ENCODE results near the gene APOL2.
"Not testable (repeated sequence)": the region's sequence is repeated elsewhere in the genome, so short reads cannot be mapped to it uniquely, and the experiment has no call there.

APOL2 gene

DNA sequence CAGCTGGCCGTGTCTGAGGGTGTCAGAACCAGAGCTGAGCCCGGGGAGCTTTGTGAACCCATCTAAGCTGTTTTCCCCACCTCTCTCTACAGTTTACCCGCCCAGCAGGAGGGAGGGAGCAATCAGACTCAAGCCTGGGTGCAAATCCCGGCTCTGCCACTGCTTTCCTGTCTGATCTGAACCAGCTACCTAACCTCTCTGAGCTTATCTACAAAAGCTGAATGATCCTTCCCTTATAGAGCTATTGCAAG is 252 bp downstream of the APOL2 start:
- no peak for DNase-seq (ENCODE audit: low spot score)

DNA sequence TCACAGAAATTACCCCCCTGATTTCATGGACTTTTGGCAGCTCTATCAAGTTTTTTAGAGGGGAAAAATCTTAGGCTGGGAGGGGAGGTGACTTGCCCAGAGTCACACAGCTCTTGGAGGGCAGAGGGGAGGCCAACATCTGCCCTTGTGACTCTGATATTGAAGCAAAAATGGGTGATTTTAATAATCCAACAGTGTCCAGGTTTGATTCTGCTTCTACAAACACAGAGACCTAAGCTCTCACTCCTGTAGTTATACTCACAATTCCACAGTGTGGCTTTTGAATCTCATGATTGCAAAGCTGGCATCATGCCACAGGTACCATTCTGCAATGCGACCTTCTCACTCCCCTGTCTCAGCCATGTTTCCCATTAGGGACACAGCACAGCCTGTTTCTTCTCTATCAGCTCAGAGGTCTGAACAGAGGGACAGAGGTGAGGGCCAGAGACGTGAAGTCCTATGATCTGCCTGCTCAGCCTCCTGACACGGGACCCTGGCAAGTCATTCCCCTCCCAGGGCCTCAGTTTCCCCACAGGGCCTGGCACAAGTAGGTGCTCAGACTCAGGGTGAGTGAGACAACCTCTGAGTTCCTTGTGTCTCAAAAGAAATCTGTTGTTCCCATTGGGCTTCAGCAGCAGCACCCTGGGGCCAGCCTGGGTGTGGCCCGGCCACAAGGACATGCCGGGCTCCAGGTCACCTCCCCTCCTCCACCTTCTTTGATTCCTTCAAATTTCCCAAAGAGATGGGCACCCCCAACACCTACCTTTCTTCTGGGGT is 766 bp downstream of the APOL2 start:
- DNase-seq (ENCODE audit: low spot score) = no peak

DNA sequence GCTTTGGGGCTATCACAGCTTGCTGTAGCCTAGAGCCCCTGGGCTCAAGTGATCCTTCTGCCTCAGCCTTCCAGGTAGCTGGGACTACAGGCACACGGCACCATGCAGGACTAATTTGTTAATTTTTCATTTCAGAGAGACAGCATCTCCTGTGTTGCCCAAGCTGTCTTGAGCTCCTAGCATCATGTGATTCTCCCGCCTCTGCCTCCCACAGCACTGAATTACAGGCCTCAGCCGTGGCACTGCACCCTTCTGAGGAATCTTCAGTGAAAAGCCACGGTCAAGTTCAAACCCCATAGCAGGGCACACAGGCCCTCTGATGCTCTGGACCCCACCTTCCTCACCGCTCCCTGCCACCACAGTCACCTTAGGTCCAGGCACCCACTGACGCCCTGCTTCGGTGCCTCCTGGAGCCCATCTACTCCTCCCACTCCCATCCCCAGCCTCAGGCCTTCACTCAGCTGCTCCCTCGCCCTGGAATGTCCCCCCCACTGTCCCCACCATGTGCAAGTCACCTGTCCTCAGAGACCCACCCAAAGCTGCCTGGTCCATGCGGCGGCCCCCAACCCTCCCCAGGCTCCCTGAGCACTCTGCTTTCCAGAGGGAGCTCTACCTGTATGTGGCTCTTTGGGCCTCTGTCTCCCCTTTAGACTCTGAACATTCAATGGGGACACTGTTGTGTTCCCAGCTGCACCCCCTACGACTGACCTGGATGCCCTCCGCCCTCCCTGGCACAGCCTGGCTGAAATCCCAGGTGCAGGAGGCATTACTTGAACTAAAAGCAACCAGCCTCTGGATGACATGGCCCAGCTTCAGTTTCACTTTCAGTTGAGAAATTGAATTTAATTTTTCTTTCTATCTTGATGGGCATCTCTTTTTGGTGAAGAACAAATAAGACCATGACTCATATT is 1.6 kb downstream of the APOL2 start:
- DNase-seq (ENCODE audit: low spot score) = no peak

DNA sequence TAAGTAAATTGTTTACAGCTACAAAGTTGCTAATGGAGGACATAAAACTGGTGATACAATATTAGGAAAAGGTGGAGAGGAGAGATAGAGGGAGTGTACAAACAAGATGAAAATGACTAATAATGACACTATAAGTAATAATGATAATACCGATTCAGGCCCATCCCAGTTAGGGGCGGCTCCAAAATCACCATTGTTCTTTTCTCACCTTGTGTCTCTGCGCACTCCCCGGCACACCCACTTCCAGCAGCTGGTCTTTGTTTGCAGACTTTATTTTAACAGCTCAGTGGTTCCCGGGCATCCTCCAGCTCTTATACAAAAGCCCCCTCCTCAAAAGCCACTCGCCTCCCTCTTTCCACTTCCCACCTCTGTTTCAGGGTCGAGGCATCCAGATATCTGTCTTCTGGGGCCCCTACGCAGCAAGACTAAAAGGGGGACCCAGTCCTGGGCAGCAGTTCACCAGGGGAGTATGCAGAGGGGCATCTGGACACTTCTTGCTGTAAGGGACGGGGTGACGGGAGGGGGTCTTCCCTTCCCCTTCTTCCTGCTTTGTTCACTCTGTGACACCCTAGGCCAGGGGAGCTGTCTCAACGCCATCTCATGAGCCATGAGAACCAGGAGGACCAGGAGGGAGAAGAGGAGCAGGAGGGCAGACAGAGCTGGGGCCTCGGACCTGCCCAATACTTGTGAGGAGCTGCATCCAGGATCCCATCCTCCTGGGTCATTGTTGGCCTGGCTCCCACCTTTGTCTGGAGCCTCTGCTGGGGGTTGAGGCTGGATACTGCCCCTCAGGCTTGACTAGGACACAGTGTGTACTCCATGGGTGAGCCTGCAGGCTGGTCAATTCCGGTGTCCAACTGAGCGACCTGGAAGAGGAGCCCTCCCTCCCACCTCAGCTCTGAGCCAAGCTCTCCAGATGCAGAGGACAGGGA is 2.7 kb downstream of the APOL2 start:
- no peak for DNase-seq (ENCODE audit: low spot score)

DNA sequence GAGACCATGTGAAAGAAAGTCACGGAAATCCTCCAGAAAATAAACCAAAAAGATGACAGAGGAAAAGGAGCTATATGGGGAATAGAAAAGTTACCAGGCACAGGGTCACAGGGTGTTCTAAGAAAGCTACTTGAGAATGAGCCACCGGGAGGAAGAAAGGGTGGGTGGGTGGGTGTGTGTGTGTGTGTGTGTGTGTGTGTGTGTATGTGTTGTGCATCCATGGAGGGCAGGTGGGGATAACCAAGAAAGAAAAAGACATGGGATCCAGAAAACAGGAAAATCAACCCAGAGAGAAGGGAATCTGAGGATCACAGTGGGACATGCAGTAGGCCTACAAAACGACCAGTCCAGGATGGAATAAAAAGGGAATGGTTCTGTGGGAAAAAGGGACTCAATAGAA is 3.7 kb downstream of the APOL2 start:
- DNase-seq (ENCODE audit: low spot score) = no peak

DNA sequence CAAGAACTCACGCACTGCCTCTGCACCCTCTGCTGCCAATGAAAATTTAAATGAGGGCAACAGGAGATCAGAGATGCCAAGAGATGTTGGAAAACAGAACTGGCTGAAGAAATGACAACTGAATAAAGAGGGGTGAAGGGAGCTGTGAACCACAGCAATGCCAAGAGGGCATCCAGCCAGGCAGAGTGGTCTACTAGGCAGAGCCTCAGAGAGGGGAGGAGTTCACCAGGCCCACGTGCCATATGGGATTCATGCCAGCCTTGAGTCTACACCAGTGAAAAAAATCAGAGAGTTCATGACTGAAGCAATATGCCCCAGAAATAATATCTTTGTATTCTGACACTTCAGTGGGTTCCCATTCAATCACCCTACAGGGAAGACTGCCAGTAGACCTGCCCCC is 4.4 kb downstream of the APOL2 start:
- DNase-seq (ENCODE audit: low spot score) = no peak

DNA sequence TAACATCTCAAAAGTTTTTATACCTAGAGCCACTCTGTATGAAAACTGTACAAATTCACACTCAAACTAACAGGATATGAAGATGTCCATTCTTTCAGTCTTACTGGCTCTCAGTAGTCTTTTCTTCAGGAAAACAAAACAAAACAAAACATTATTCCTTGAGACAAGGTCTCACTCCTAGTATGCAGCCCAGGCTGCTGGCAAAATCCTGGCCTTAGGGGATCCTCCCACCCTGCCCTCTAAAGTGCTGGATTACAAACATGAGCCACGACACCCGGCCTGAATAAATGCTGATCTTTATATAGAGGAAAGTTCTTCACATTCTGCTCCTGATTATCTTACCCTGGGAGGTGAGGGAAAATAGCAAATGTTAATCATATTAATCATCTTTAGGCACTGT is 5.1 kb downstream of the APOL2 start:
- no peak for DNase-seq (ENCODE audit: low spot score)

DNA sequence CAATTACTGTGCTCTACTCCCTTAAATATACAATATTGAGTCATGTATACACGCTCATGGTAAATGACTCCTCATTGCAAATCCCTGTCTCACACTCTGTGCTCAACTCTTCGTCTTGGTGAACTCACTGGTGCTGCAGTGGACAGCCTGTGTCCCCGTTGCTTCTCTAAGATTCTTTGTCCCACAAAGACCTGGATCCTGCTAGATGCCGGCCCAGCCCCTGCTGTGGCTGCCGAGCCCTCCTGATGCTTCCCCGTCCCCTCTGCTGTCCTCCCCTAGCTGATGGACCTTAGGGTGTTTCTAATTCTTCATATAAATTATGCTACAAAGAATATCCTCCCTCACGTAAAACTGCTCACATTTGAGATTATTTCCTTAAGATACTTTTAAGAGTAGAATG is 5.5 kb downstream of the APOL2 start:
- DNase-seq (ENCODE audit: low spot score) = no peak

DNA sequence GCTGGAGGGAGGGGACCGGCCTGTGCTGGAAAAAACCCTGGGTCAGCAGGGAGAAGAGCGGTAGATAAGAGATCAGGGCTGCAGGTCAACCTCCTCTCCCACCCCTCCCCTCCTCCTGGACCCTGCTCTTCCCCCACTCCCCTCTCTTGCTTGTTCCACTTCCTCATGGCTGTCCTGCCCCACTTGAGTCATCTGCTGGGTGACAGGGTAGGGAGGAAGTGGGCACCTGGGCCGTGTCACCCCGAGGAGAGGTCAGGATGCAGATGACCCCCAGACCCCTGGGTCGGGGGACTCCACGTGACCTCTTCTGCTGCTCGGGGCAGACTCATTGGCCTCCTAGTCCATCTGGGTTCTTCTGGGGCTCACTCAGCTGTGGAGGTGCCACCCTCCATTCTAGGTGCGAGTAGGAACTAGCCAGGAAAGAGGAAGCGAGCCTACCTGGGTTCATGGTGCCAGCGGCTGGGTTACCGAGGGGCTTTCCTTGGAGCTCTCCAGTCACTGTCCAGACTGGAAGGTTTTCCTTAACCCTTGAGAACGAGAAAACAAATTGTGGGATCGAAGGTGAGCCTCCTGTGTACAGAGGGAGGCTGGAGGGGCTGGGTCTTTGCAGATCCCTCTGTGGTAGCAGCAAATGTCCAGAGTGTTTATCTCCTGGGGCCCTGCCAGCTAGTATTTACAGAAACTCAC is 6.5 kb downstream of the APOL2 start:
- DNase-seq (ENCODE audit: low spot score) = no peak

DNA sequence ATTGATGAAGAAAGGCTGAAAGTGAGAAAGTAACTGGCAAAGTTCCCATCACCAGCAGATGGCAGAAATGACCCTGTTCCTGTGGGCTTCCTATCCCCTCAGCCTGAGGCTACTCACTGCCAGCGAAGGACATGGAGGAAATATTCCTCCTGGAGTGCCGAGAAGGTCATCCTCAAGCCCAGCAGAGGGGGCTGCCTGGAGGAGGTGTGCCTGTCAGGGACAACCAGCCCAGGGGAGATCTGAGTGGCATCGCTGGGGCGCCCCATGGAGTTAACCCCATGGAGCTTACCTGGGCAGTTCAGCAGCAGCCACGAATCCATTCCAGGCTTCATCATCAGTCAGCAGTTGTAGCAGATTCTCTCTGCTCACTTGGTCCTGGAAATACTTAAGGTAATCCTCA is 8.3 kb downstream of the APOL2 start:
- DNase-seq (ENCODE audit: low spot score) = not testable (repeated sequence)

DNA sequence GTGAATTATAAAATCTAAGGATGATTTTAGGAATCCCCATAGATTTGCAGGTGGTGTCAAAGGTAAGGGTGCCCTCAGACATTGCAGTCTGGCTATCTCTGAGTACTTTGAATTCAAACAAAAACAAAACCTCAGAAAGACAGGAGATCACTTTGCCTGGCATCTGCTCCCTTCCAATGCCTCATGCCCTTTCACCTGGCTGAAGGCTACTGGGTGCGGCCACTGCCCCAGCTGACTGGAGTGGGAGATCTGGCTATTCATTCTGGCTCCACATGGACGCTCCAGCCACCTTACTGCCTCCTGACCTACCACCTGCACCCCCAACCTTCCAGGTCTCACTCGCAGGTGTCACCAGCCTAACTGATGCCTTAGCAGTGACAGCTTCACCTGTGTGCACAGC is 9.7 kb downstream of the APOL2 start:
- DNase-seq (ENCODE audit: low spot score) = not testable (repeated sequence)

DNA sequence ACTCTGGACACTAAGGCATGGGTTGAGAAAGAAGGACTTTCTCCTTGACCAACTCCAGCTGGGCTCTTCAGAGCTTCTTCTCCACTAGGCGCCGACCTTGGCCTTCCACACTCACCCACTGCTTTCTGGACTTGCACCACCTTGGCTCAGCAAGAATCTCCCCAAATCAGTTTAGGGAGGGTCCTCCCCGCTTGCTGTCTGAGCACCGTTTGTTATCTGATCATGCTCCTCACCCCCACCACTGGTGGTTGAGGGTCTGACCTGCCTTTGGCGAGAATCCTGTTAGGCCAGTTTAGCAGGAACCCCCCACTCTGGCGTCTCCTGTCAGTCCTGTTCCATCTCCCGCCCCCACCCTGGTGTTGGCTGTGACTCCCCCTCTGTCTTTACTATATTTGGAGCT is 10.4 kb downstream of the APOL2 start:
- DNase-seq (ENCODE audit: low spot score) = no peak

DNA sequence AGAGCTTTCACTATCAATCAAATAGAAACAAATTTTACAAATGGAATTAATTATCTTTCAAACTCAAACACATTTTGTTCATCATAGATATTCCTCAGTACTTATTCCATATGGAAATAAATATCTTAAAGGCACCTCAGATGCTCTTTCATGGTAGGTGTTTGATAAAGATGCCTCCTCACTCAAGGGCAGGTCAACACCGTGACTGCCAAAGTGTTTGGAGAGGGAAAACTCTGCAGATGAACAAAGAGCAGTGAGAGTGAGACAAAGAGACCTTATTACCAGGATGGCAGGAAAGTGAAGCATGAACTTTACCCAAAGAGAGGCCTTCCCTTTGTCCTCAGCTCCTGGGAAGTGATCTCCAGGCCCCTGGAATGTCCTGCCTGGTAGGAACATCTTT is 11.0 kb downstream of the APOL2 start:
- DNase-seq (ENCODE audit: low spot score) = not testable (repeated sequence)

DNA sequence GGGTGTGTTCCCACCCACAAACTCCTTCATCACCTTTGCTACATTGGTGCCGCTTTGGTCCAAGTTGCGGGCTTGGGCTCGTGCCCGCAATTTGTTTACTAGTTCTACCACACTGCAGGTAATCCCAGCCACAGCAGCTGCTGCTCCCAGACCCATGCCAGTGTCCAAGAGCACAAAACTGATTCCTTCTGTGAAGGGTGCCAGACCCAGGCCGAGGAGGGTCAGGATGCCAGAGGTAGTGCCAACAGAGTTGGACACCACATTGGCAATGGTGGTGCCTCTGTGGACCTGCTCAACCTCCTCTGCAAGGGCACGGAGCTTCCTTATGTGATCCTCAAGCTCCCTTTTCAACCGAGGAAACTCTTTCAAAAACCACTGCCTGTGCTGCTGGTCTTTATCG is 11.5 kb downstream of the APOL2 start:
- DNase-seq (ENCODE audit: low spot score) = no peak

DNA sequence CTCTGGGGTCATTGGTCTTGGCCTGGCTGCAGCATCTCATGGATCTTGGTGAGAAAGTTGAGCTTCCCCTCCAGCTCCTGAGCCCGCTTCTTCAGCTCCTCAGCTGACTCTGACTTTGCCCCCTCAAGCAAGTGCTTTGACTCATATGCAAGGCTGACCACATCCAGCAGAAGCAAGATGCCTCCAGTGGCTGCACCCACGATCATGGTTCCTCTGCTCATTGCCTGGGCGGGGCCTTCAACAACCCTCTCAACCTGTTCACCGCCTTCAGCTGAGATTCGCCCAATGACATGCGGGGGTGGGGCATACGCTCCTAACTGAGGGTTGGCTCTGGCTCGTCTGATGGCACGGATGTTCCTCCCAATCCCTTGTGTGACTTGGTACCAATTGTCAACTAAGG is 11.9 kb downstream of the APOL2 start:
- DNase-seq (ENCODE audit: low spot score) = no peak

DNA sequence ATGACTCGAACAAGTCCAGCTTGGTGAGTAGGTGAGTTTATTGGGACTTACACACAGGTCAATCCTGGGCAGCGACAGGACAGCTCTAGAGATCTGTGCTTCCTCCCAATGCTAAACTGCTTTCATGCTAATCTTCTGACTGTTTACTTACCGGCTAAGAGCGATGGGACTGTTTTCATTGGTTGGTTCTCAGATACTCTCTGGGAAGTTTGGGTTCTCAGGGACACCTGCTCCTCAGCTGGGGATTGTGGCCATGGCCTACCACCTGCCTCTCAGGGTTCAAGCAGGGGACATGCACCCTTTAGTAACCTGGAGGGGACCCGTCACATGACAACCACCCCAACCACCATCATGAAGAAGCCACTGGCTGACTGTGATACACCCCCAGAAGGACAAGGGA is 13.1 kb downstream of the APOL2 start:
- no peak for DNase-seq (ENCODE audit: low spot score)

DNA sequence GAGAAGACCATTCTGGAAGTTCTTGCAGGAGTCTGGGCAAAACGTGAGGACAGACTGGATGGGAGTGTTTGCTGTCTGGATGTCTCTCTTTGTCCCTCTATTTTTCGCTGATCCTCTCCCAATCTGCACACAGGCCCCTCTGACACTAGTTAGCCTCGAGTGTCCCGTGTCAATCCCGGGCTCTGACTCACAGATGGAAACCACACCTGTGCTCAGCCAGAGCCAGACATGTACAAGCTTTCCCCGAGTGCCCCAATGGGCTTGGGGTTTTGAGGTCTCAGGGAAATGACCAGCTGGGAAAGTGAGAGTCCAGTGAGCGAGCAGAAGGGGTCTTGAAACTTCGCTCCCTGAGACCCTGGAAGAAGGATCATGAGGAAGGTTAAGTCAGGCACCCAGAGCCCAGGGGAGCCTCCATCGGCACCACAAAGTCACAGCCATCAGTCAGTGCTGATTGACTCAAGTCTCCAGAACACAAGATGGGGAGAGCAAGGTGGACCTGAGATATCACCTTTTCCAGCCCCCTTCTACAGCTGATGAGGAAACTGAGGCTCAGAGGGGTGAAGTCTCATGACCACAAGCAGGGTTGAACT is 13.9 kb downstream of the APOL2 start:
- no peak for DNase-seq (ENCODE audit: low spot score)

DNA sequence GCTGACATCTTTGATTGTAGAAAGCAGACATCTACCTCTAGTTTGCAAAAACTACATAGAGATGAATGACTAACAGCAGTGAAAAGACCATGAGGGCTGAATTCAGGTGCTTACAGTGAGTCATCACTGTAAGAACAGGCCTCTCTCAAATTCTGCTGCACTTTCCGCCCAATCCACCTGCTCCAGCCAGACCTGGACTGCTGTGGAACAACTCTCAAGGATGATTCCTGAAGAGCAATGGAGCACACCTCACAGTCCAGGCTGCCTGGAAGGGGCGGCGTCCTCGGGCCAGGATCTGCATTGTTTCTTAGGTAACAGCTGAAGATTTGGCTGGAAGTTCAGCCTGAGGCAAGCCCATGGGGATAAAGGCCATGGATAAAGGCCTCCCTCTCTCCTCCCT is 15.1 kb downstream of the APOL2 start:
- DNase-seq (ENCODE audit: low spot score) = no peak

DNA sequence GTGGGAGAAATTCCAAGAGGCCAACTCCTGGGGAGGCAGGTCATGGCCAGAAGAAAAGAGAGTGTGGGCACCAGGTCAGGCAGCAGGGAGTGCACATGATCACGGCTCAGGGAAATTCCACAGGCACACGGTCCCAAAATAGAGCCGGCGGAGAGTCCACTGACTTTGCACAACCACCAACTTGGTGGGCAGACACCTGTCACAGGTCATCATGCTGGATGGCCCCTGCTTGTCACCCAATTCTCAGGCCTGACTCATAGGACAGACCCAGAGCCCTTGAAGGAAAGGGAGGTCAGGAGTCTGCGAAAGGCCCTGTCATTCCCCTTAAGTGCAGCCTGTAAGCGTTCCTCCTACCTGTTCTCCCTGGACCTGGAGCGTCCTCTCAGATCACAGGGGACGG is 15.8 kb downstream of the APOL2 start:
- no peak for DNase-seq (ENCODE audit: low spot score)

DNA sequence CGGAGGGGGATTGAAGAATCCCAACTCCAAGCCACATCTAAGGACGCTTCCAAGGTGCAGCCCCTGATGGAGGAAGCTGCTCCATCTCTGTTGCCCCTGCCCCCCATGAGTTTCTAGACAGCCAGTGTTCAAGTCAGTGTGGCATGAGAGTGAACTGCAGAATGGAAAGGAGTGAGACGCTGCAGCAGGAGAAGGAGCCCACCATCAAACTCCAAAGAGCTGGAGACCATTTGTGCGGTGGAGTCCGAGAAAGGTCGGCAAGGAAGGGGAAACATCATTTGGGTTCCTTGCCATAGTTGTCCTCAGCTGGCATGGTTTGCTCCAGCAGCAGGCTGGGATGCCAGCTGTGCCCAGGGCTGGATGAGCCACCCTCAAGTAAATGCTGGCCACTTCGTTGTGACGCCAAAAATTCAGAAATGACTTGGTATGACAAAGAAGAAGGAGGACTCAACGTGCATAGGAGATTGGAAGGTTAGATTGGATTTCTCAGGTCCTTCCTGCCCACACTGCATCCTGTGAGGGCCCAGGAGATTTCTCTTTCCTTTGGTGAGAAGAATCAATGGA is 16.4 kb downstream of the APOL2 start:
- DNase-seq (ENCODE audit: low spot score) = no peak

Measured in ecto neural progenitor cell (in vitro differentiated cells).